ENCODE data around the gene TGFB2.

GRCh38 chr1:218348628-218349071, 3.5 kb downstream of the TGFB2 start:
- TF ChIP-seq EZH2 (IDR thresholded peaks at IDR 0.05; ENCODE audit: insufficient read depth, poor library complexity, severe bottlenecking) (no peak), EZH2phosphoT487 (IDR thresholded peaks at IDR 0.05; ENCODE audit: insufficient read depth, low read depth) (no peak)

Data from GM23248 (cell line).